H1 (cell line): ENCODE data around the gene ZNF451. TPM values are rescaled to one million over a fixed set of nuclear protein-coding genes. Genes with fewer than 3 reads are reported as not detected.

Experiments
- CTCF ChIA-PET: fragments of 300-600 bp; sonication (Branson Sonifier 250); formaldehyde crosslinking; loops from one replicate; lab custom pipeline; 2021; ENCODE audit not compliant: partially characterized antibody; lab: Charles Lee
- POLR2A ChIA-PET: fragments of 300-600 bp; sonication (Branson Sonifier 250); formaldehyde crosslinking; loops from one replicate; lab custom pipeline; 2021; ENCODE audit warnings: inconsistent platforms; ENCODE audit not compliant: partially characterized antibody; lab: Charles Lee
- DNase-seq, 2 experiments: peaks; one replicate each; pipeline versions ENCODE4 v3.0.0 to v3.0.0-alpha.2; 2010 to 2022; ENCODE audit warnings: low spot score in 2 of 2, low read depth in 1 of 2, mixed read lengths in 1 of 2
- FAIRE-seq: peaks from 2 replicates; lab custom pipeline; 2011; peaks lifted over from hg19 to GRCh38; lab: Jason Lieb, UNC
- H2AFZ ChIP-seq: 2 replicates; pipeline ENCODE4 v1.8.1; 2012; ENCODE audit warnings: low read length, inconsistent platforms
- H2AK5ac ChIP-seq: 2 replicates; pipeline ENCODE4 v1.6.1; 2013; ENCODE audit warnings: low read depth, low read length
- H2BK120ac ChIP-seq: replicated peaks from 2 replicates; pipeline ENCODE3; 2013; ENCODE audit warnings: low read depth, low read length, inconsistent platforms
- H2BK12ac ChIP-seq: 2 replicates; pipeline ENCODE4 v1.6.1; 2013; ENCODE audit warnings: low read depth, low read length
- H2BK15ac ChIP-seq: 2 replicates; pipeline ENCODE4 v1.6.1; 2013; ENCODE audit warnings: low read length
- H2BK20ac ChIP-seq: 2 replicates; pipeline ENCODE4 v1.6.1; 2013; ENCODE audit warnings: low read length
- H2BK5ac ChIP-seq: 2 replicates; pipeline ENCODE4 v1.6.1; 2013; ENCODE audit warnings: low read depth, low read length
- H3K14ac ChIP-seq: 2 replicates; pipeline ENCODE4 v1.6.1; 2013; ENCODE audit warnings: inconsistent platforms; ENCODE audit not compliant: insufficient read length
- H3K18ac ChIP-seq: 2 replicates; pipeline ENCODE4 v1.6.1; 2013; ENCODE audit warnings: low read length; ENCODE audit errors: extremely low read depth
- H3K23ac ChIP-seq: 2 replicates; pipeline ENCODE4 v1.6.1; 2013; ENCODE audit warnings: inconsistent platforms; ENCODE audit not compliant: insufficient read length
- H3K23me2 ChIP-seq: 2 replicates; pipeline ENCODE4 v1.6.1; 2013; ENCODE audit warnings: low read depth, low read length
- H3K27ac ChIP-seq: 2 replicates; pipeline ENCODE4 v1.6.1; 2011; ENCODE audit warnings: low read depth, low read length, inconsistent platforms
- H3K27me3 ChIP-seq, 4 experiments: replicated peaks in 1 of 4; 1 replicate in 1 of 4; 2 replicates in 3 of 4; pipeline versions ENCODE4 v1.6.1 to v1.8.1; 2011 to 2013; ENCODE audit warnings: low read length in 3 of 4, mild to moderate bottlenecking in 3 of 4, inconsistent platforms in 2 of 4, mixed read lengths in 2 of 4, moderate library complexity in 1 of 4; ENCODE audit not compliant: control insufficient read depth in 3 of 4, insufficient read depth in 3 of 4; ENCODE audit errors: extremely low read depth in 1 of 4
- H3K36me3 ChIP-seq, 4 experiments: 2 replicates each; pipeline versions ENCODE4 v1.6.1 to v1.8.1; 2011 to 2013; ENCODE audit warnings: mild to moderate bottlenecking in 4 of 4, low read length in 3 of 4, moderate library complexity in 2 of 4, control low read depth in 1 of 4, inconsistent platforms in 1 of 4; ENCODE audit not compliant: insufficient read depth in 4 of 4, control insufficient read depth in 2 of 4
- H3K4ac ChIP-seq: replicated peaks from 2 replicates; pipeline ENCODE3; 2013; ENCODE audit warnings: low read length, low read depth, mixed read lengths, inconsistent platforms; ENCODE audit not compliant: insufficient read length
- H3K4me1 ChIP-seq, 4 experiments: replicated peaks in 1 of 4; 1 replicate in 1 of 4; 2 replicates in 3 of 4; pipeline versions ENCODE4 v1.6.1 to v1.8.1; 2011 to 2013; ENCODE audit warnings: low read length in 3 of 4, inconsistent platforms in 2 of 4, mixed read lengths in 1 of 4; ENCODE audit not compliant: insufficient read depth in 4 of 4, control insufficient read depth in 3 of 4
- H3K4me2 ChIP-seq, 2 experiments: 2 replicates each; pipeline versions ENCODE4 v1.6.1 to v1.8.1; 2011 to 2013; ENCODE audit warnings: low read depth in 2 of 2, low read length in 2 of 2, control low read depth in 1 of 2, inconsistent platforms in 1 of 2, mild to moderate bottlenecking in 1 of 2; ENCODE audit not compliant: insufficient read depth in 1 of 2
- H3K4me3 ChIP-seq, 4 experiments: fragments of 200-600, 300-600 bp in 1 of 4; sonication (generic), shearing (Covaris generic), sonication (Bioruptor Twin) in 1 of 4; 2 replicates each; pipeline versions ENCODE4 v1.5.1 to v1.8.1; 2011 to 2016; ENCODE audit warnings: low read length in 4 of 4, low read depth in 3 of 4, control low read depth in 2 of 4, inconsistent platforms in 2 of 4, mild to moderate bottlenecking in 2 of 4, mixed read lengths in 1 of 4, moderate library complexity in 1 of 4; ENCODE audit not compliant: insufficient read depth in 2 of 4; ENCODE audit errors: extremely low read depth in 1 of 4
- H3K56ac ChIP-seq: replicated peaks from 2 replicates; pipeline ENCODE3; 2013; ENCODE audit warnings: low read depth, mild to moderate bottlenecking, mixed read lengths, low read length, inconsistent platforms; ENCODE audit not compliant: insufficient read length
- H3K79me1 ChIP-seq: 2 replicates; pipeline ENCODE4 v1.6.1; 2013; ENCODE audit warnings: low read depth, low read length, control low read depth
- H3K79me2 ChIP-seq, 2 experiments: 2 replicates each; pipeline versions ENCODE4 v1.6.1 to v1.8.1; 2012 to 2013; ENCODE audit warnings: low read length in 2 of 2, mild to moderate bottlenecking in 2 of 2, inconsistent platforms in 1 of 2; ENCODE audit not compliant: insufficient read depth in 2 of 2, control insufficient read depth in 1 of 2
- H3K9ac ChIP-seq, 4 experiments: replicated peaks in 1 of 4; 1 replicate in 1 of 4; 2 replicates in 3 of 4; pipeline versions ENCODE4 v1.6.1 to v1.8.1; 2011 to 2013; ENCODE audit warnings: low read depth in 3 of 4, low read length in 3 of 4, control low read depth in 2 of 4, mild to moderate bottlenecking in 2 of 4, moderate library complexity in 2 of 4, inconsistent platforms in 1 of 4; ENCODE audit errors: extremely low read depth in 1 of 4
- H3K9me3 ChIP-seq, 2 experiments: 2 replicates each; pipeline versions ENCODE4 v1.6.1 to v1.8.1; 2012 to 2013; ENCODE audit warnings: mild to moderate bottlenecking in 2 of 2, moderate library complexity in 2 of 2, control low read depth in 1 of 2, inconsistent platforms in 1 of 2, low read depth in 1 of 2, low read length in 1 of 2, mixed read lengths in 1 of 2; ENCODE audit not compliant: insufficient read depth in 2 of 2
- H4K20me1 ChIP-seq, 2 experiments: replicated peaks in 1 of 2; 2 replicates each; pipeline versions ENCODE3 to v1.8.1; 2011 to 2013; ENCODE audit warnings: inconsistent platforms in 2 of 2, low read length in 2 of 2, mild to moderate bottlenecking in 1 of 2; ENCODE audit not compliant: insufficient read depth in 2 of 2, control insufficient read depth in 1 of 2
- H4K5ac ChIP-seq: 2 replicates; pipeline ENCODE4 v1.6.1; 2013; ENCODE audit warnings: low read length, low read depth, mixed read lengths, inconsistent platforms; ENCODE audit not compliant: insufficient read length
- H4K8ac ChIP-seq: 2 replicates; pipeline ENCODE4 v1.8.0; 2013; ENCODE audit warnings: mild to moderate bottlenecking, moderate library complexity, low read length, inconsistent platforms; ENCODE audit not compliant: insufficient read depth; ENCODE audit errors: extremely low read depth
- H4K91ac ChIP-seq: replicated peaks from 2 replicates; pipeline ENCODE3; 2013; ENCODE audit warnings: low read length, mixed read lengths, inconsistent platforms; ENCODE audit not compliant: insufficient read length
- CBX5 ChIP-seq: fragments of 300-800, 300-1000 bp; sonication (generic); IDR thresholded peaks from 2 replicates; pipeline ENCODE4 v1.7.1; 2016; ENCODE audit warnings: antibody characterized with exemption, low read length, low read depth
- E2F6 ChIP-seq: IDR thresholded peaks from 2 replicates; pipeline ENCODE4 v1.6.1; 2012; ENCODE audit warnings: inconsistent platforms
- EGR1 ChIP-seq: IDR thresholded peaks from 2 replicates; pipeline ENCODE4 v1.6.1; 2011; ENCODE audit warnings: low read depth, low read length, borderline replicate concordance
- GTF2F1 ChIP-seq: IDR thresholded peaks from 2 replicates; pipeline ENCODE4 v1.6.1; 2012; ENCODE audit warnings: low read depth, low read length, improper control_type of control experiment, borderline replicate concordance
- MAX ChIP-seq: IDR thresholded peaks from 2 replicates; pipeline ENCODE4 v1.6.1; 2012; ENCODE audit warnings: inconsistent platforms
- POLR2AphosphoS5 ChIP-seq: IDR thresholded peaks from 2 replicates; pipeline ENCODE4 v1.6.1; 2011; ENCODE audit warnings: low read depth, low read length
- POU5F1 ChIP-seq: IDR thresholded peaks from 2 replicates; pipeline ENCODE4 v1.6.1; 2011; ENCODE audit warnings: low read depth, mild to moderate bottlenecking, low read length, moderate library complexity
- RBBP5 ChIP-seq: IDR thresholded peaks from 2 replicates; pipeline ENCODE4 v1.7.1; 2012; ENCODE audit warnings: low read depth, mild to moderate bottlenecking, inconsistent platforms, low read length, moderate library complexity, borderline replicate concordance
- SIX5 ChIP-seq: IDR thresholded peaks from 2 replicates; pipeline ENCODE4 v1.6.1; 2011; ENCODE audit warnings: mild to moderate bottlenecking, low read depth, low read length
- SP2 ChIP-seq: IDR thresholded peaks from 2 replicates; pipeline ENCODE4 v1.6.1; 2012; ENCODE audit warnings: mild to moderate bottlenecking, low read length, inconsistent platforms
- TBP ChIP-seq: IDR thresholded peaks from 2 replicates; pipeline ENCODE4 v1.6.1; 2011; ENCODE audit warnings: low read depth, low read length, improper control_type of control experiment
- WGBS, 2 experiments: shearing (Covaris generic) in 1 of 2; methylation state at CpG; one replicate each; pipeline versions ENCODE4 v1.1.6 to v1.1.7; 2013 to 2015; ENCODE audit warnings: low lambda C conversion rate in 2 of 2, mixed read lengths in 2 of 2, inconsistent platforms in 1 of 2, low coverage in 1 of 2, missing lambda C conversion rate in 1 of 2; ENCODE audit not compliant: insufficient replicate concordance in 2 of 2, insufficient coverage in 1 of 2, insufficient read length in 1 of 2; ENCODE audit errors: extremely low coverage in 1 of 2, missing lambda C conversion rate in 1 of 2; 5-methylcytosine and 5-hydroxymethylcytosine counted together
- polyA plus RNA-seq, 7 experiments: library from polyadenylated mRNA; depleted of rRNA in 3 of 7; stranded (reverse) in 5 of 7; unstranded in 2 of 7; fragments of >200 nt in 5 of 7; fragments of 200-250 nt in 2 of 7; gene quantifications; 1 replicate in 5 of 7; 2 replicates in 1 of 7; 4 replicates in 1 of 7; pipeline versions ENCODE4 v1.2.1 to v1.2.3, GENCODE V29; 2011 to 2013; ENCODE audit warnings: missing spikeins in 2 of 7, mixed read lengths in 2 of 7
- total RNA-seq: library from RNA; stranded (reverse); fragmentation: NEBNext Ultra II Directional; extraction: Animal tissue kit (Norgen Biotek cat#: 25700); gene quantifications from 2 replicates; pipeline ENCODE4 v1.2.1, GENCODE V29; 2021

Gene ZNF451
- total and polyA plus RNA-seq, 2 of the 8 experiments (the other 6 are each of a cell fraction or from before 2014, with no cell fraction given) = 10.7 to 56.8 TPM

GRCh38 chr6:57134954-57135353 is 45.0 kb downstream of the ZNF451 start:
- no peak for TF ChIP-seq POLR2AphosphoS5
- no peak for TF ChIP-seq SP2
- TF ChIP-seq E2F6 = no peak
- TF ChIP-seq CBX5 = no peak
- TF ChIP-seq EGR1 = no peak
- TF ChIP-seq SIX5 = no peak
- TF ChIP-seq MAX = no peak
- no peak for TF ChIP-seq POU5F1
- TF ChIP-seq RBBP5 = no peak
- TF ChIP-seq TBP = no peak
- TF ChIP-seq GTF2F1 = no peak
- Histone ChIP-seq H3K23ac (no peak overlapping the region), H2BK20ac (no peak overlapping the region), H3K18ac (no peak overlapping the region), H3K14ac (no peak overlapping the region), H3K27ac (no peak overlapping the region), H3K4me1 (no peaks in the 10 kb centered on the region), H4K91ac (no peak overlapping the region), H2BK120ac (no peak overlapping the region), H2BK12ac (no peak overlapping the region), H4K8ac (no peak overlapping the region), H3K79me2 (no peaks in the 10 kb centered on the region), H2BK5ac (no peak overlapping the region), H3K4me2 (no peak overlapping the region), H3K36me3 (peaks cover 0 to 25% (median 0%) of the 10 kb centered on the region in 4 experiments; a peak in 2 of 8 replicates), H3K9ac (no peak overlapping the region), H3K27me3 (no peaks in the 10 kb centered on the region), H3K4me3 (no peak overlapping the region), H4K5ac (no peak overlapping the region), H3K79me1 (no peaks in the 10 kb centered on the region), H2AFZ (no peak overlapping the region), H3K9me3 (no peaks in the 10 kb centered on the region), H3K4ac (no peak overlapping the region), H3K56ac (no peak overlapping the region), H2AK5ac (no peak overlapping the region), H4K20me1 (no peaks in the 10 kb centered on the region), H3K23me2 (no peaks in the 10 kb centered on the region), H2BK15ac (no peak overlapping the region)
- WGBS, 2 experiments = 82% methylated on average over 1 of the region's 1 CpG; no CpG with 5 or more reads in 1 of the 2 experiments
- ChIA-PET POLR2A (no interaction called here), CTCF (no interaction called here)
- DNase-seq = no peak
- FAIRE-seq = no peak
